Osteoblast (primary cell): ENCODE results near the gene COL6A2. TPM values are rescaled to one million over a fixed set of nuclear protein-coding genes. Genes with fewer than 3 reads are reported as not detected.
A peak's percentile ranks its signal among the peaks of the same experiment; 100 is the strongest.
"Not testable (repeated sequence)": the region's sequence is repeated elsewhere in the genome, so short reads cannot be mapped to it uniquely, and the experiment has no call there.

Experiments used
- DNase-seq: peaks from one replicate; pipeline ENCODE4 v3.0.0; 2011; ENCODE audit warnings: low spot score, mixed read lengths; ENCODE audit not compliant: insufficient read length; ENCODE audit errors: missing footprints
- H2AFZ ChIP-seq: 2 replicates; pipeline ENCODE4 v1.6.0; 2011; ENCODE audit warnings: mild to moderate bottlenecking, low read length
- H3K27ac ChIP-seq: 2 replicates; pipeline ENCODE4 v1.5.1; 2011; ENCODE audit warnings: mild to moderate bottlenecking, low read depth, low read length, moderate library complexity
- H3K27me3 ChIP-seq: 2 replicates; pipeline ENCODE4 v1.6.0; 2012; ENCODE audit warnings: mild to moderate bottlenecking, control low read depth, inconsistent platforms, low read length, moderate library complexity; ENCODE audit not compliant: insufficient read depth
- H3K36me3 ChIP-seq: 2 replicates; pipeline ENCODE4 v1.5.1; 2011; ENCODE audit warnings: mild to moderate bottlenecking, low read length, control low read depth, moderate library complexity; ENCODE audit not compliant: insufficient read depth
- H3K4me1 ChIP-seq: 2 replicates; pipeline ENCODE4 v1.5.1; 2011; ENCODE audit warnings: mild to moderate bottlenecking, low read length, control low read depth, moderate library complexity; ENCODE audit not compliant: insufficient read depth
- H3K4me2 ChIP-seq: 2 replicates; pipeline ENCODE4 v1.6.0; 2011; ENCODE audit warnings: mild to moderate bottlenecking, low read length; ENCODE audit not compliant: insufficient read depth
- H3K4me3 ChIP-seq: fragments of 200-600 bp; sonication (generic); 3 replicates; pipeline ENCODE4 v1.5.1; 2012; ENCODE audit warnings: mild to moderate bottlenecking, low read length, inconsistent platforms; ENCODE audit not compliant: insufficient read depth
- H3K79me2 ChIP-seq: 2 replicates; pipeline ENCODE4 v1.6.0; 2012; ENCODE audit warnings: mild to moderate bottlenecking, low read length, control low read depth, inconsistent platforms; ENCODE audit not compliant: insufficient read depth
- H3K9me3 ChIP-seq: 2 replicates; pipeline ENCODE4 v1.5.1; 2011; ENCODE audit warnings: low read depth, low read length, control low read depth
- H4K20me1 ChIP-seq: 2 replicates; pipeline ENCODE4 v1.6.0; 2012; ENCODE audit warnings: mild to moderate bottlenecking, low read length, control low read depth; ENCODE audit not compliant: insufficient read depth
- CTCF ChIP-seq: IDR thresholded peaks from 2 replicates; pipeline ENCODE4 v1.5.1; 2011; ENCODE audit warnings: mild to moderate bottlenecking, low read depth, low read length, moderate library complexity; ENCODE audit errors: extremely low read depth
- total RNA-seq: library from RNA; depleted of rRNA; stranded (reverse); fragments of >200 nt; gene quantifications from 2 replicates; pipeline ENCODE4 v1.2.3, GENCODE V29; 2012

COL6A2 gene
- total RNA-seq, 1 donor: 1,265 TPM

GRCh38 chr21:46082713-46082962 is 15.3 kb upstream of the COL6A2 start:
- H3K4me3 ChIP-seq: no peak overlapping the region

DNA sequence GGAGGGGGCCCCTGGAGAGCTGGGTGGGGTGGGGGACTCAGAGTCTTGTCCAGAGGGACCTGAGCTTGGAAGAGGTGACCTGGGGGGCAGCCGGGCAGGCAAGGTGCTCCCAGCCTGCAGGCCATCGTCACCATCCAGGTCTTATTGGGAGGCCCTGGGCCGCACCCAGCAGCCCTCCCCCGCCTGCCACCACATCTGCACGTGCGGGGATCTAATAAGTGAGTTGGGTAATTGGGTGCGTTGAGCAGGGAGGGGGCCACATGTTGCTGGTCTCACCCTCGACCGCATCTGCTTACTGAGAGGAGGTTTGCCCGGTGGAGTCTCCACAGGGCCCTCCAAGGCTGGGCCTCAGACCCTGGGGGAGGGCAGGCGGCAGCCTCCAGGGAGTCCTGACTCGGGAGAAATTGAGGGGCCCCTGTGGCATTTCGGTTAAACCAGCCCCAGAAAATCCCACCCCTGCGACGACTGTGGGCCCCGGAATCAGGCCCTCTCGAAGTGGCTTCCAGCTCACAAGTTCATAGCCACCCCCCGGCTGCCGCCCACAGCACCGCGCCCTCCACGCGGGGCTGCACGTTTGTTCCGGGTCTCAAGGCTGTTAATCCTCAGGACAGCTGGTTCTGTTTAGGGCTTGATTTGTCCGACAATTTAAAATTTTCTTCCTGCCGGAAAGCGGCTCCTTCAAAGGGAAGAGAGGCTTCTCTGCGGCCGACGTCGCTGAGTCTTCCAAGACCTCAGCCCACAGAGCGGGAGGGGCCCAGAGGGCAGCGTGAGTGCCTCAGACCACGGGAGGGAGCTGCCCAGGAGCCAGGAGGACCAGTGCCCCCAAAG is 14.7 kb upstream of the COL6A2 start:
- no peaks in the 10 kb centered on the region for H4K20me1 ChIP-seq
- TF ChIP-seq CTCF: no peak
- peak overlapping the region; percentile 58 for H3K27ac ChIP-seq
- H3K4me2 ChIP-seq: no peak overlapping the region
- no peaks in the 10 kb centered on the region for H3K36me3 ChIP-seq
- peak overlapping the region; percentile 94 for H2AFZ ChIP-seq
- DNase-seq: peak; percentile 78
- peaks cover 5% of the 10 kb centered on the region for H3K9me3 ChIP-seq
- no peak overlapping the region for H3K4me3 ChIP-seq
- peaks cover 33% of the 10 kb centered on the region for H3K4me1 ChIP-seq
- no peaks in the 10 kb centered on the region for H3K27me3 ChIP-seq
- H3K79me2 ChIP-seq: no peaks in the 10 kb centered on the region

More at GRCh38 chr21:46082713-46082962, 15.3 kb upstream of the COL6A2 start:
- H4K20me1 ChIP-seq: no peaks in the 10 kb centered on the region
- H3K4me2 ChIP-seq: no peak overlapping the region
- H3K27me3 ChIP-seq: no peaks in the 10 kb centered on the region
- TF ChIP-seq CTCF: no peak
- peaks cover 3% of the 10 kb centered on the region for H3K9me3 ChIP-seq
- H3K27ac ChIP-seq: no peak overlapping the region
- H3K79me2 ChIP-seq: no peaks in the 10 kb centered on the region
- DNase-seq: peak; percentile 4
- no peak overlapping the region for H2AFZ ChIP-seq
- H3K36me3 ChIP-seq: no peaks in the 10 kb centered on the region
- H3K4me1 ChIP-seq: peaks cover 33% of the 10 kb centered on the region

DNA sequence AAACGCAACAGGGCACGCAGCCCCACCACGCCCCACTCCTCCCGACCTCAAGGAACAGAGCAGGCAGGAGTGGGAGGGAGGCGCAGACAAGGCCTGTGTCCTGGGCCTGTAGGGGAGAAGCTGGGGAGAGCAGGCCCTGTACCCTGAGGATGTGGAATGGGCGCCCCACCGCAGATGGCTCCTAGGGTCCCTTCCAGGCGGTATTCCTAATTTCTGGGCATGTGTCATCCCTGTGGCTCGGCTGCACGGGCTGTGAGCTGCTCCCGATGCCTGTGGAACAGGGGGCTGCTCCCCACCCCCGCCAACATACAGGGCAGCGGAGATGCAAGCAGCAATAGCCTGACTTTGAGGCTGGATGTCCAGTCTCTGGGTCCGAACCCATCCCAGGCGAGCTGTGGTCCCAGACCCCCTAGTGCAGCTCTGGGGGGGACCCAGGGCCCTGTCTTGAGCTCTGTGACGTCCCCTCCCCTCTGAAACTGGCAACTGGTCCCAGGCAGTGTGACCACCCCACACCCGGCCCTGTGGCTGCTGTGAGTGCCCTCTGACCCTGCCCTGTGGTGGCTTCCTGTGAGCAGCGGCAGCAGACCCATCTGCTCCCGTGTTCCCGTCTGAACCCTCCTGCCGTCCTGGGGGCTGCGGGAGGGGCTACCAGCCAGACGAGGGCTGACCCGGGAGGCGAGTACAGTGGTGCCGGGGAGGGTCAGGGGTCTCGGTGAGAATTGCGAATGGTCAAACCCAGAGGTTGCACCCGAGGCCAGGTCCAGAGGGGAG is 13.9 kb upstream of the COL6A2 start:
- Histone ChIP-seq H3K9me3 (peaks cover 5% of the 10 kb centered on the region), H3K4me1 (peaks cover 27% of the 10 kb centered on the region), H3K27me3 (no peaks in the 10 kb centered on the region), H3K36me3 (no peaks in the 10 kb centered on the region), H3K4me3 (no peak overlapping the region), H4K20me1 (no peaks in the 10 kb centered on the region), H2AFZ (peak overlapping the region; percentile 94), H3K4me2 (no peak overlapping the region), H3K27ac (peak overlapping the region; percentile 58), H3K79me2 (no peaks in the 10 kb centered on the region)
- peak; percentile 4 for DNase-seq
- TF ChIP-seq CTCF: no peak

GRCh38 chr21:46084709-46085108 is 13.2 kb upstream of the COL6A2 start:
- H3K4me1 ChIP-seq: peaks cover 20% of the 10 kb centered on the region
- no peak overlapping the region for H3K4me3 ChIP-seq
- H4K20me1 ChIP-seq: no peaks in the 10 kb centered on the region
- peaks cover 5% of the 10 kb centered on the region for H3K9me3 ChIP-seq
- TF ChIP-seq CTCF: no peak
- no peaks in the 10 kb centered on the region for H3K36me3 ChIP-seq
- peak; percentile 23 for DNase-seq
- no peak overlapping the region for H3K4me2 ChIP-seq
- no peak overlapping the region for H2AFZ ChIP-seq
- H3K79me2 ChIP-seq: no peaks in the 10 kb centered on the region
- no peaks in the 10 kb centered on the region for H3K27me3 ChIP-seq
- no peak overlapping the region for H3K27ac ChIP-seq

DNA sequence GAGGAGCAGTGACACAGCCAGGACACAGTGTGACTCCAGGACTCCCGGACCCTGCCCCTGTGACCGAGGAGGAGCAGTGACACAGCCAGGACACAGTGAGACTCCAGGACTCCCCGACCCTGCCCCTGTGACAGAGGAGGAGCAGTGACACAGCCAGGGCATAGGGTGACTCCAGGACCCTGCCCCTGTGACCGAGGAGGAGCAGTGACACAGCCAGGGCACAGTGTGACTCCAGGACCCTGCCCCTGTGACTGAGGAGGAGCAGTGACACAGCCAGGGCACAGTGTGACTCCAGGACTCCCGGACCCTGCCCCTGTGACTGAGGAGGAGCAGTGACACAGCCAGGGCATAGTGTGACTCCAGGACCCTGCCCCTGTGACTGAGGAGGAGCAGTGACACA is 12.7 kb upstream of the COL6A2 start:
- not testable (repeated sequence) for H4K20me1 ChIP-seq

More for the DNA sequence above, 12.7 kb upstream of the COL6A2 start:
- not testable (repeated sequence) for H3K36me3 ChIP-seq, DNase-seq, H3K4me3 ChIP-seq, H3K27ac ChIP-seq, H3K27me3 ChIP-seq, H3K9me3 ChIP-seq, H3K4me2 ChIP-seq, H3K79me2 ChIP-seq, H2AFZ ChIP-seq
- peaks cover 17% of the 10 kb centered on the region for H3K4me1 ChIP-seq
